ENCODE measurements around the gene OR2T3. TPM values are rescaled to one million over a fixed set of nuclear protein-coding genes. Genes with fewer than 3 reads are reported as not detected.
"Not testable (repeated sequence)": the region's sequence is repeated elsewhere in the genome, so short reads cannot be mapped to it uniquely, and the experiment has no call there.

The OR2T3 gene
- total and polyA plus RNA-seq, 2 of the 4 experiments (the other 2 are of a cell fraction): not detected

GRCh38 chr1:248471154-248471553 is 2.0 kb upstream of the OR2T3 start:
- Histone ChIP-seq H4K5ac (ENCODE audit: low read depth, low read length) (no peak overlapping the region), H3K56ac (ENCODE audit: extremely low read depth, insufficient read depth, low read length) (no peak overlapping the region), H3K18ac (ENCODE audit: low read depth, low read length) (no peak overlapping the region), H2AFZ (replicated peaks; ENCODE audit: low read length, poor library complexity) (no peak overlapping the region), H2BK5ac (ENCODE audit: low read depth, low read length, poor library complexity, severe bottlenecking) (no peak overlapping the region), H2BK15ac (ENCODE audit: low read depth, low read length) (no peak overlapping the region), H3K4ac (ENCODE audit: low read depth, low read length) (no peak overlapping the region), H3K9ac (ENCODE audit: low read depth, low read length) (no peak overlapping the region), H2AK5ac (ENCODE audit: low read depth, low read length) (no peak overlapping the region), H3K79me1 (ENCODE audit: low read depth in 1 of 2, low read length in 2 of 2) (no peaks in the 10 kb centered on the region), H3K23ac (ENCODE audit: low read depth, low read length) (no peak overlapping the region), H3K4me3 (ENCODE audit: insufficient read depth, low read depth, low read length) (no peak overlapping the region), H3K14ac (replicated peaks; ENCODE audit: low read depth, low read length) (no peak overlapping the region), H4K91ac (ENCODE audit: insufficient read depth, low read depth, low read length) (no peak overlapping the region), H2BK20ac (ENCODE audit: low read depth, low read length) (no peak overlapping the region), H2AK9ac (replicated peaks; ENCODE audit: low read depth, low read length, poor library complexity) (no peak overlapping the region), H3K9me1 (ENCODE audit: insufficient read depth, low read length) (no peaks in the 10 kb centered on the region), H4K20me1 (ENCODE audit: insufficient read depth, low read length) (no peaks in the 10 kb centered on the region), H3K4me2 (ENCODE audit: low read depth, low read length) (no peak overlapping the region), H3K36me3 (ENCODE audit: control insufficient read depth, insufficient read depth, low read length) (no peaks in the 10 kb centered on the region), H3K9me3 (ENCODE audit: control insufficient read depth, insufficient read depth, low read length) (peaks cover 5% of the 10 kb centered on the region; the same call in 1 of the 2 replicates), H3K4me1 (ENCODE audit: control insufficient read depth, insufficient read depth, low read length) (no peaks in the 10 kb centered on the region), H2BK120ac (ENCODE audit: low read depth, low read length) (no peak overlapping the region), H4K8ac (ENCODE audit: low read depth in 2 of 2, low read length in 2 of 2) (no peak overlapping the region), H3K27me3 (ENCODE audit: control insufficient read depth, insufficient read depth, low read length) (no peaks in the 10 kb centered on the region), H3K27ac (ENCODE audit: insufficient read depth, low read length) (no peak overlapping the region)
- BruUV-seq (replicated peaks): no TSS peak
- intact Hi-C loops (cut with micrococcal nuclease): no loop called here
- POLR2A ChIA-PET (ENCODE audit: unreplicated experiment): no interaction called here
- CTCF ChIA-PET: no interaction called here
- DNase-seq (no peak), ATAC-seq (ENCODE audit: low read depth) (no peak)
- no CpG with 5 or more reads among the region's 4 CpGs for WGBS, 2 experiments (ENCODE audit: extremely low coverage in 2 of 2, insufficient read length in 1 of 2)
- dilution Hi-C loops (cut with HindIII; ENCODE audit: low sequenced_read_pairs, unreplicated experiment): no loop called here
- in situ Hi-C loops (cut with MboI; ENCODE audit: low sequenced_read_pairs): no loop called here
- TF ChIP-seq SMC3 (IDR thresholded peaks at IDR 0.05; ENCODE audit: low read depth, low read length): no peak
- TF ChIP-seq MAFK (IDR thresholded peaks at IDR 0.05; ENCODE audit: low read depth, low read length): peak; percentile 41; the same call in 1 of the 2 replicates

DNA sequence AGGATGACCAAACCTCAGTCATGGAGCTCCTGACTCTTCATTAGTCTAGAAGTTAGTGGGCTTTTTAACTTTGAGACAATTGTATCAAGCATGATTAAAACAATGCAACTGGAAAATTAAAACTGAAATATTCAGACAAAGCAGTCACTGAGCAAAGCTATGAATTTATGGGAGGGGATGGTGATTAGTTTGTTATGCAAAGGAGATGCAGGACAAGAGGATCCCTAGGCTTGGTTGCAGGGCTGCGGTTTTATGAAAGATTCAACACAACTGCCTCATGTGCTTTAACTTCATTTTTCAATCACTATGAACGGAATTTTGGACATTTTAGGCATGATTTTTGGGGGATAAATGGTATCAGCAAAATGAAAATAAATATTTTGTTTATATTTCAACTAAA is 1.0 kb upstream of the OR2T3 start:
- H4K20me1 ChIP-seq (ENCODE audit: insufficient read depth, low read length); H3K27ac ChIP-seq (ENCODE audit: insufficient read depth, low read length); H3K4me1 ChIP-seq (ENCODE audit: control insufficient read depth, insufficient read depth, low read length); H4K5ac ChIP-seq (ENCODE audit: low read depth, low read length); H3K14ac ChIP-seq (replicated peaks; ENCODE audit: low read depth, low read length); H3K9me1 ChIP-seq (ENCODE audit: insufficient read depth, low read length); H3K4me3 ChIP-seq (ENCODE audit: insufficient read depth, low read depth, low read length); H3K9me3 ChIP-seq (ENCODE audit: control insufficient read depth, insufficient read depth, low read length); BruUV-seq (replicated peaks); dilution Hi-C loops (cut with HindIII; ENCODE audit: low sequenced_read_pairs, unreplicated experiment); H3K18ac ChIP-seq (ENCODE audit: low read depth, low read length); POLR2A ChIA-PET (ENCODE audit: unreplicated experiment); H3K36me3 ChIP-seq (ENCODE audit: control insufficient read depth, insufficient read depth, low read length); ATAC-seq (ENCODE audit: low read depth); H2BK120ac ChIP-seq (ENCODE audit: low read depth, low read length); H2AK9ac ChIP-seq (replicated peaks; ENCODE audit: low read depth, low read length, poor library complexity); in situ Hi-C loops (cut with MboI; ENCODE audit: low sequenced_read_pairs); H2BK15ac ChIP-seq (ENCODE audit: low read depth, low read length); H3K4ac ChIP-seq (ENCODE audit: low read depth, low read length); H3K27me3 ChIP-seq (ENCODE audit: control insufficient read depth, insufficient read depth, low read length); H4K8ac ChIP-seq (ENCODE audit: low read depth in 2 of 2, low read length in 2 of 2); H2AK5ac ChIP-seq (ENCODE audit: low read depth, low read length); intact Hi-C loops (cut with micrococcal nuclease); H3K79me1 ChIP-seq (ENCODE audit: low read depth in 1 of 2, low read length in 2 of 2); H2BK20ac ChIP-seq (ENCODE audit: low read depth, low read length); H2BK5ac ChIP-seq (ENCODE audit: low read depth, low read length, poor library complexity, severe bottlenecking); CTCF ChIA-PET; H3K23ac ChIP-seq (ENCODE audit: low read depth, low read length); H3K9ac ChIP-seq (ENCODE audit: low read depth, low read length); DNase-seq; H2AFZ ChIP-seq (replicated peaks; ENCODE audit: low read length, poor library complexity); H3K56ac ChIP-seq (ENCODE audit: extremely low read depth, insufficient read depth, low read length); H4K91ac ChIP-seq (ENCODE audit: insufficient read depth, low read depth, low read length); H3K4me2 ChIP-seq (ENCODE audit: low read depth, low read length): not testable (repeated sequence)
- WGBS, 2 experiments (ENCODE audit: extremely low coverage in 2 of 2, insufficient read length in 1 of 2): no CpG with 5 or more reads among the region's 2 CpGs
